HT1080 (cell line): Measurements from ENCODE around the gene CABP7. TPM values are rescaled to one million over a fixed set of nuclear protein-coding genes. Genes with fewer than 3 reads are reported as not detected.
"Not testable (repeated sequence)": the region's sequence is repeated elsewhere in the genome, so short reads cannot be mapped to it uniquely, and the experiment has no call there.

Experiments
- DNase-seq: peaks from one replicate; pipeline ENCODE4 v3.0.0-alpha.2; 2015; ENCODE audit warnings: low read depth
- total RNA-seq: library from RNA; depleted of rRNA; stranded (reverse); fragments of >200 nt; shearing (Covaris generic); gene quantifications from 2 replicates; pipeline ENCODE4 v1.2.3, GENCODE V29; 2014

The CABP7 gene
- total RNA-seq, 1 experiment from 2014 or later: 0.21 TPM

- DNase-seq: no peak
These were observed 28.0 kb downstream of the CABP7 start for GRCh38 chr22:29747832-29748231.

- DNase-seq: no peak
These were observed 28.6 kb downstream of the CABP7 start for GRCh38 chr22:29748248-29748893.

- no peak for DNase-seq
These were observed 30.2 kb downstream of the CABP7 start for GRCh38 chr22:29750029-29750428.

DNA sequence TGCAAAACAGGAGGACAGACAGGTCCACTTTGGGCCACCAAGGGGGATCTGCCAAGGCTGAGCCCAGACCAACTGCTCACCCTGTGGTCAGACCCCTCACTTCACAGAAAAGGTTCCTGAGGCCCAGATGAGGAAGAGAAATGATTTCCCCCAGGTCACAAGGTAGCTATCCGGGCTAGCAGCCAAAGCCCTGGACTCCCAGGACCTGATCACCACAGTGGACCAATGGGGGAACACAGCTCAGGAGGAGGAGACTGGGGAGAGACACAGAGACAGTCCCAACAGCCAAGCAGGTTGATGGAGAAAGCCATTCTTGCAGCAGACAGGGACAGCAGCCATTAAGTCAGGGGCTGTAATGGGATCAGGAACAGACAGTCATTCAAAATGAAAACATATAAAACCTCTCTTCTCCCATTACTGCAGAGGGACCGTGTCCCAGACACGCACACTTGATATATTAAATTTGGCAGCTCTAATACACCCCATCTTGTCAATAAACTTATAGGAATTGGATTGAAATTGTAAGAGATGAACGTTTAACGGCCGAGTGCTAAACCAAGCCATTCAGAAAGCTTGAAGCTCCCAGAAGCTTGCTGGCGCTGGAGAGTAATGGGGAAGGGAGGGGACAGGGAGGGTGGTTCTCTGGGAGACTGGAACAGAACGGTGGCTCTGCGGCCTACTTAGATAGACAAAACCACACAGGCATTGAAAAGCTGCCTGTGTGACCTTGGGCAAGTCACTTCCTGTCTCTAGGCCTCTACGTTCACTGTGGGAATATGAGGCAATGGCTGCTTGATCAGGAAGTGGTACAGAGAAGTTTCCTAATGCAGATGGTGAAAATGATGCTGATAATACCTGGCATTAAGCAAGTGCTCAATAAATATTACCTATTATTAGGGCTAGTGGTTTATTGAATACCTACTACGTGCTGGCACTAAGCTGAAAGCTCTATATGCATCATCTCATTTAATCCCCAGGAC, 31.0 kb downstream of the CABP7 start:
- peak; percentile 53 for DNase-seq

GRCh38 chr22:29751669-29752068, 31.9 kb downstream of the CABP7 start:
- DNase-seq: no peak

- no peak for DNase-seq
These were observed 34.2 kb downstream of the CABP7 start for GRCh38 chr22:29753808-29754657.

- DNase-seq: not testable (repeated sequence)
These were observed 35.0 kb downstream of the CABP7 start for GRCh38 chr22:29754658-29755395.

- no peak for DNase-seq
These were observed 36.1 kb downstream of the CABP7 start for GRCh38 chr22:29755889-29756288.

DNA sequence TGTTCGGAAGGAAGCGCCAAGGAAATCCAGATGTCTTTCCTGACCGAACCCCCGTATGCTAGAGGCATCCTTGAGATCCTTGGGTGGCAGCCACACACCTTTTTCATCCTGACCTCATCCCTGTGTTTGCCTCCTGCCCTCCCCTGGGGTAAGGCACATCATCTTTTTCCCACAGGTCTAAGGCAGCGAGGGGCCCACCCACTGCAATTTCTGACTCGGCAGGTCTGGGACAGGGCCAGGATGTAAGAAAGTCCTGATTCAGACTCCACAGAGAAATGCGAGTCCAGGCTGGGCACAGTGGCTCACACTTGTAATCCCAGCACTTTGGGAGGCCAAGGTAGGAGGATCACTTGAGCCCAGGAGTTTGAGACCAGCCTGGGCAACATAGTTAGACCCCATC, 36.5 kb downstream of the CABP7 start:
- DNase-seq: no peak

DNA sequence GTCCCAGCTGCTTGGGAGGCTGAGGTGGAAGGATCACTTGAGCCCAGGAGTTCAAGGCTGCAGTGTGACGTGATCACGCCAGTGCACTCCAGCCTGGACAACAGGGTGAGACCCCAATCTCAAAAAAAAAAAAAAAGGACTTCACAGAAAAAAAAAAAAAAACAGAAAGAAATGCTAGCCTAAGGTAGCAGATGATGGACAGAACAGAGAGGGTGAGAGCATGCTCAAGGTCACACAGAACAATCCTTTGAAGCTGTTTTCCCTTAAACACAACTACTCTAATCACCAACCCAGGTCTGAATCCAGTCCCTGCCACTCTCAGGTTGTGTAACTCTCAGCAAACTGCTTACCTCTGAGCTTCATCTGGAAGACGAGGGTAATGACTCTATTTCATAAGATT, 37.3 kb downstream of the CABP7 start:
- no peak for DNase-seq

DNA sequence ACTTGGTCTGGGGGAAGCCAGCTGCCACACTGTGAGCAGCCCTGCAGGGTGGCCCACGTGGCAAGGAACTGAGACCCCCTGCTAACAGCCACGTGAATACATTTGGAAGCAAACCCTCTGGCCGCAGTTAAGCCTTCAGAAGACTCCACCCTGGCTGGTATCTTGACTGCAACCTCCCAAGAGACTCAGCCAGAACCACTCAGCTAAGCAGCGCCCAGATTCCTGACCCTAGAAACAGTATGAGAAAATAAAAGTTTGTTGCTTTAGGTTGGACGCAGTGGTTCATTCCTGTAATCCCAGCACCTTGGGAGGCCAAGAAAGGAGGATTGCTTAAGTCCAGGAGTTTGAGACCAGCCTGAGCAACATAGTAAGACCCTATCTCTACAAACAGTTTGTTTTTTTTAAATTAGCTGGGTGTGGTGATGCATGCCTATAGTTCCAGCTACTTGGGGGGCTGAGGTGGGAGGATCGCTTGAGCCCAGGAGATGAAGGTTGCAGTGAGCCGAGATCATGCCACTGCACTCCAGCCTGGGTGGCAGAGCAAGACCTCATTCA, 38.3 kb downstream of the CABP7 start:
- no peak for DNase-seq

DNA sequence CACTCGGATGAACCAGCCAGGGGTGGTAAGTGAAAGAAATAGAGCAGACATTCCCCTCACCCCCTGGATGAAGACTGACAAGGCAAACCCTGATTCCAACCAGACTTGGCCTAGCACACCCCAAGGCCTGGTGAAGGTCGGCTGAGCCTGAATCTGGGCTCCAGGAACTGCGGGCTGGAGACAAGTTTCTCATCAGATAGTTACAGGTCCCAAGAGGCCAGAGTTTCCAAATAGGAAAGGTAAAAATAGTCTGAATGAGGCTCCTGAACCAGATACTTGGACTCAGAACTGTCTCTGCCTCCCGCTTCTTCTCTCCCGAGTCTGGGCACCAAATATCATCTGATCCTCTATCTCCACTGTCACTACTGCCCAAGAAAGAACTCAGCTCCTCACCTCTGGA, 39.2 kb downstream of the CABP7 start:
- no peak for DNase-seq

DNA sequence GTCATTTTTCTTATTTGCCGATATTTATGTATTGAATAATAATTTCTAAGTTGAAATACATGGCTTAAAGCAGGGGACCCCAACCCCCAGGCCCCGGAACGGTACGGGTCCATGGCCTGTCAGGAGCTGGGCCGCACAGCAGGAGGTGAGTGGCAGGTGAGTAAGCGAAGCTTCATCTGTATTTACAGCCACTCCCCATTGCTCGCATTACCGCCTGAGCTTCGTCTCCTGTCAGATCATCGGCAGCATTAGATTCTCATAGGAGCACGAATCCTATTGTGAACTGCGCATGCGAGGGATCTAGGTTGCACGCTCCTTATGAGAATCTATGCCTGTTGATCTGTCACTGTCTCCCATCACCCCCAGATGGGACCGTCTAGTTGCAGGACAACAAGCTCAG, 42.5 kb downstream of the CABP7 start:
- DNase-seq: no peak

GRCh38 chr22:29765905-29766631, 46.3 kb downstream of the CABP7 start:
- DNase-seq: no peak

DNA sequence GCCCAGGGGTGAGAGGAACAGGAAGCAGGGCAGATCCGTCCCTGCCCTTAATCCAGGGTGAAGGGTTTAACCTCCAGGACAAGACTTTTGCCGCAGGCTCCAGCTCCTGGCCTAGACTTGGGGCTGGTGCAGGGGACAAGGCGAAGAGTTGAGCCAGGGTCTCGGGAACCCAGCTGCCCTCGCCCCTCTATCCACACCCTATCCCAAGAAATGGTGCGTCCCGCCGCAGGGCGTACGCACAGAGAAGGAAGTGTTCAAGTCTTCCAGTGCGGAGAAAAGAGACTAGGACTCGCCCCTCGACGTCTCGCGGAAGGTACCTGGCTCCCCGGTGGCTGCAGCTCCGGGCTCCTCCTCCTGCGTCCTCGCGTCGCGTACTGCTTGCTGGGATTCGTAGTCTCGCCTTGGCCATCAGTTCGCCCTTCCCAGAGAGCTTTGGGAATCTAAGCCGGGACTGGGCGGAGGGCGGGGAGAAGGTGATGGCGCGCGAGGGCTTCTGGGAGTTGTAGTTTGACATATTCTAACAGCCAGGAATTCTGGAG, 46.9 kb downstream of the CABP7 start, which contains the start of gene ZMAT5:
ZMAT5 (minus strand) TSS at position 376 of the 539 bp plus-strand sequence. CDS start 18,463 bp downstream, outside the sequence.
- peak; percentile 95 for DNase-seq

DNA sequence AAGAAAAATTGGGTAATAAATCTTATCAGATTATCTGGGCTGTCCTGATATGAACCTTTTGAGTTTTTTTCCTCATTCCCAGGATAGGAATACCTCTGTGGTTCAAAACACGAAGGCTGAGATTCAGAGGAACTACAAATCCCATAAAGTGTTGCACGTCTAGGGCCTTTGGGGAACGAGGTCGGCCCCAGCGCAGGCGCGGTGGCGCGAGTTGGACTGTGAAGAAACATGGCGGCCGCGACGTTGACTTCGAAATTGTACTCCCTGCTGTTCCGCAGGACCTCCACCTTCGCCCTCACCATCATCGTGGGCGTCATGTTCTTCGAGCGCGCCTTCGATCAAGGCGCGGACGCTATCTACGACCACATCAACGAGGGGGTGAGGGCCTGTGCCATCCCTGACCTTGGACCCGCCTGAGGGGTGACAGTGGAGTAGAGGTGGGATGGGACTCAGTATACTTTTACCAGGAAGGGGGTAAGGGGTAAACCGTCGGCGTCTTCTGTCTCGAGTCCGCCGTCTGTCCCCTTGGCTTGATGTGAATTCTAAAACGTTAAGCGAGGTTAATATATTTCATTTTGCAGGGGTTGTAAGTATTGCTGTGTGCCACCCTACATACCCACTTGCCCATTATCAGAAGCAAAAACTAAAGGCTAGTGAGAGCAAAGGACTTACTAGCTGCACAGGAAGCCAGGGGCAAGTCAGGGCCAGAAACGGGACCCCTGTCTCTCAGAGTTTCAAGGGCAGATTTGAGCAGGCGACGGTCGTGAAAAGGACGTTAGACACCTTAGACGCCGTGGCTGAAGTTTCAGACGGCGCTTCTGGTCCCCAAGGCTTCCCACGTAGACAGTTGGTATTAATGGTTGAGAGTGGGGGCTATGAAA, 47.6 kb downstream of the CABP7 start, which contains the start of gene UQCR10:
UQCR10 (plus strand) TSS at position 199 of the 881 bp plus-strand sequence; CDS start at position 229, 30 bp downstream.
- DNase-seq: peak; percentile 85

DNA sequence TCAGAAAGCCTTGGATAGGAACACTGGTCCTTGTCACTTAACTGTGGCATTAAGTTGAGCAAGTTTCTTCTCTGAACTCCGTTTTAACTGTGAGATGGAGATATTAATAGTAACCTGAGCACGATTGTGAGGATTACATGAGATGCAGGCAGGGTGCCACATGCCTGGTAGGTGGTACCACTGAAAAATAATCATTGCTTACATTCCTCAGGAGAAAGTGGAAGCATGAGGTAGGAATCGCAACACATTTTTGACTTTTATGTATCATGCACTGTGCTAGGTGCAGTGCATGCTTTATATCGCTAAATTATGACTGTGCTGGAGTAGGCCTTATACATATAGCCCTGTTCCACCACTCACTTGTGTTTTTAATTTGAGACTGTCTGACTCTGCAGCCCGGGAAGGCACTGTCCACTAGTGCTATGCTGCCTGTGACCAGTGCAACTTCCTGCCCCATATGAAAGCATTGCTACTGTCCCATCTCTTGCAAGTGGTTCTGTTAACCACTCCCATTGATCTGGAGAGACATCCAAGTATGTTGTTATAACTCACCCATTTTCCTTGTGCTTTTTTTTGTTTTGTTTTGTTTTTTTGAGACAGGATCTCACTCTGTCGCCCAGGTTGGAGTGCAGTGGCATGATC, 48.4 kb downstream of the CABP7 start:
- DNase-seq: no peak
